ENCODE data around the gene TRIM34. TPM values are rescaled to one million over a fixed set of nuclear protein-coding genes. Genes with fewer than 3 reads are reported as not detected.

Gene TRIM34
- polyA plus RNA-seq, 1 donor from 2014 or later = not detected

- no peak overlapping the region for H3K9ac ChIP-seq (ENCODE audit: low read length)
- H2AFZ ChIP-seq (ENCODE audit: low read depth, low read length) = no peak overlapping the region
Measured at GRCh38 chr11:5610446-5610845, 14.4 kb upstream of the TRIM34 start.

GRCh38 chr11:5611627-5612026 lies 13.2 kb upstream of the TRIM34 start:
- Histone ChIP-seq H3K4me2 (ENCODE audit: low read length) (no peak overlapping the region), H3K27me3 (ENCODE audit: insufficient read depth, low read depth, low read length) (no peaks in the 10 kb centered on the region), H3K9ac (ENCODE audit: low read length) (no peak overlapping the region), H3K36me3 (ENCODE audit: insufficient read depth, low read length) (no peaks in the 10 kb centered on the region), H3K4me3 (ENCODE audit: low read length) (no peak overlapping the region), H3K27ac (ENCODE audit: low read length) (no peak overlapping the region), H3K9me3 (ENCODE audit: low read length) (no peaks in the 10 kb centered on the region), H2AFZ (ENCODE audit: low read depth, low read length) (no peak overlapping the region), H3K79me2 (replicated peaks; ENCODE audit: insufficient read depth, low read length) (no peaks in the 10 kb centered on the region), H4K20me1 (ENCODE audit: insufficient read depth) (no peaks in the 10 kb centered on the region), H3F3A (ENCODE audit: insufficient read depth, low read length, poor library complexity, severe bottlenecking) (no peaks in the 10 kb centered on the region), H3K9me2 (ENCODE audit: insufficient read depth, low read length) (no peaks in the 10 kb centered on the region)
- no peak for TF ChIP-seq EZH2 (IDR thresholded peaks at IDR 0.05; ENCODE audit: borderline replicate concordance, insufficient read depth, low read length, poor library complexity, severe bottlenecking)
- TF ChIP-seq RAD21 (conservative IDR thresholded peaks at IDR 0.05) = no peak
- no peak for TF ChIP-seq CTCF (IDR thresholded peaks at IDR 0.05; ENCODE audit: poor library complexity, severe bottlenecking)
- no peak for TF ChIP-seq EP300 (conservative IDR thresholded peaks at IDR 0.05; ENCODE audit: poor library complexity, severe bottlenecking)
- no peak for TF ChIP-seq TAF1 (IDR thresholded peaks at IDR 0.05; ENCODE audit: low read depth)
- no peak for TF ChIP-seq MXI1 (conservative IDR thresholded peaks at IDR 0.05; ENCODE audit: poor library complexity, severe bottlenecking)
- no peak for TF ChIP-seq SMC3 (conservative IDR thresholded peaks at IDR 0.05; ENCODE audit: poor library complexity)

More at GRCh38 chr11:5610446-5610845, 14.4 kb upstream of the TRIM34 start:
- no peaks in the 10 kb centered on the region for H3K9me3 ChIP-seq (ENCODE audit: low read length)
- H3F3A ChIP-seq (ENCODE audit: insufficient read depth, low read length, poor library complexity, severe bottlenecking) = no peaks in the 10 kb centered on the region
- TF ChIP-seq EZH2 (IDR thresholded peaks at IDR 0.05; ENCODE audit: borderline replicate concordance, insufficient read depth, low read length, poor library complexity, severe bottlenecking) (no peak), POLR2AphosphoS5 (IDR thresholded peaks at IDR 0.05) (no peak), RAD21 (conservative IDR thresholded peaks at IDR 0.05) (no peak), REST (IDR thresholded peaks at IDR 0.05; ENCODE audit: borderline replicate concordance) (no peak), TAF1 (IDR thresholded peaks at IDR 0.05; ENCODE audit: low read depth) (no peak), MXI1 (conservative IDR thresholded peaks at IDR 0.05; ENCODE audit: poor library complexity, severe bottlenecking) (no peak), CTCF (IDR thresholded peaks at IDR 0.05; ENCODE audit: poor library complexity, severe bottlenecking) (no peak), EP300 (conservative IDR thresholded peaks at IDR 0.05; ENCODE audit: poor library complexity, severe bottlenecking) (no peak), SMC3 (conservative IDR thresholded peaks at IDR 0.05; ENCODE audit: poor library complexity) (no peak)
- no peaks in the 10 kb centered on the region for H3K79me2 ChIP-seq (replicated peaks; ENCODE audit: insufficient read depth, low read length)
- H3K4me2 ChIP-seq (ENCODE audit: low read length) = no peak overlapping the region
- no peaks in the 10 kb centered on the region for H3K36me3 ChIP-seq (ENCODE audit: insufficient read depth, low read length)
- no peaks in the 10 kb centered on the region for H3K27me3 ChIP-seq (ENCODE audit: insufficient read depth, low read depth, low read length)
- H3K27ac ChIP-seq (ENCODE audit: low read length) = no peak overlapping the region
- H4K20me1 ChIP-seq (ENCODE audit: insufficient read depth) = no peaks in the 10 kb centered on the region
- H3K4me3 ChIP-seq (ENCODE audit: low read length) = no peak overlapping the region
- H3K9me2 ChIP-seq (ENCODE audit: insufficient read depth, low read length) = no peaks in the 10 kb centered on the region

Data from neural cell (in vitro differentiated cells).